ENCODE measurements around the gene GMFB.

DNA sequence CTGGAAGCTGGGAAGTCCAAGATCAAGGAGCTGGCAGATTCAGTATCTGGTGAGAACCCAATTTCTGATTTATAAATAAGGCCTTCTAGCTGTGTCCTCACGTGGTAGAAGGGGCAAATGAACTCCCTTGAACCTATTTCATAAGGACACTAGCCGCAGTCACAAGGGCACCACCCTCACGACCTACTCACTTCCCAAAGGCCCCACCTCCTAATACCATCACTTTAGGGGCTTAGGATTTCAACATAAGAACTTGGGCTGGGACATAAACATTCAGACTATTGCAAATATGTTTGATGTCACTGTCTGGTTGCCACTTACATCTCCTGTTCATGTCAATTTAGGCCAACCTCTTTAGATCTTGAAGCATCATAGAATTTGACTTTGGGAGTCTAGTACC is 36.8 kb downstream of the GMFB start:
- TF ChIP-seq CTCF (conservative IDR thresholded peaks at IDR 0.05 in 1 of 2, IDR thresholded peaks at IDR 0.05 in 1 of 2; ENCODE audit: extremely low read depth in 1 of 2, insufficient read depth in 1 of 2, low read depth in 1 of 2, low read length in 2 of 2) (no peak), EZH2 (IDR thresholded peaks at IDR 0.05; ENCODE audit: borderline replicate concordance, low read length) (no peak)

All from mammary epithelial cell (primary cell).